ENCODE results near the gene TAF4.
"Not testable (repeated sequence)": the region's sequence is repeated elsewhere in the genome, so short reads cannot be mapped to it uniquely, and the experiment has no call there.

TAF4 gene

DNA sequence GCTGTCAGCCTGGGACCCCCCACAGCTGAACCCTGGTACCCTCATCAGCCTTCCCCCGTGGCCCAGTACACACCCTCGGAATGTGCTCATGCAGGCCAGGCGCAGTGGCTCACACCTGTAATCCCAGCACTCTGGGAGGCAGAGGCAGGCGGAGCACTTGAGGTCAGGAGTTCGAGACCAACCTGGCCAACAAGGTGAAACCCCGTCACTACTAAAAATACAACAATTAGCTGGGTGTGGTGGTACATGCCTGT, 9.9 kb downstream of the TAF4 start:
- not testable (repeated sequence) for DNase-seq (ENCODE audit: low read depth)

DNA sequence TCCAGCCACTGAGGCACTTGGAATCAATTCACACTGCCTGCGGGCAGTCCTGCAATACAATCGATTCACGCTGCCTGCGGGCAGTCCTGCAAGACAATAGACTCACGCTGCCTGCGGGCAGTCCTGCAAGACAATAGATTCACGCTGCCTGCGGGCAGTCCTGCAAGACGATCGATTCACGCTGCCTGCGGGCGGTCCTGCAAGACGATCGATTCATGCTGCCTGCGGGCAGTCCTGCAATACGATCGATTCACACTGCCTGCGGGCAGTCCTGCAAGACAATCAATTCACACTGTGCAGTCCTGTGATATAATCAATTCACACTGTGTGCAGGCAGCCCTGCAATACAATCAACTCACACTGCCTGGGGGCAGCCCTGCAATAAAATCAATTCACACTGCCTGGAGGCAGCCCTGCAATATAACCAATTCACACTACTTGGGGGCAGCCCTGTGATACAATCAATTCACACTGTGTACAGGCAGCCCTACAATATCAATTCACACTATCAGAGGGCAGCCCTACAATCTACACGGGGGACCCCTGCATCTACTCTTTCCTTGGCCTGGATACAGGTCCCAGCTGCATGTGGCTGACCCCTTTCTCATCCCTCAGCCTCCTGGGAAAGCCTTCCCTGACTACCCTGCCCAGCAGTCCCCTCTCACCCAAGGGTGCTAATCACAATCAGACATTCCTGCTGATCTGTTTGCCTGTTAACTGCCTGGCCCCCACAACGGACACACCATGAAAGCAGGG, 10.4 kb downstream of the TAF4 start:
- DNase-seq (ENCODE audit: low read depth) = no peak

DNA sequence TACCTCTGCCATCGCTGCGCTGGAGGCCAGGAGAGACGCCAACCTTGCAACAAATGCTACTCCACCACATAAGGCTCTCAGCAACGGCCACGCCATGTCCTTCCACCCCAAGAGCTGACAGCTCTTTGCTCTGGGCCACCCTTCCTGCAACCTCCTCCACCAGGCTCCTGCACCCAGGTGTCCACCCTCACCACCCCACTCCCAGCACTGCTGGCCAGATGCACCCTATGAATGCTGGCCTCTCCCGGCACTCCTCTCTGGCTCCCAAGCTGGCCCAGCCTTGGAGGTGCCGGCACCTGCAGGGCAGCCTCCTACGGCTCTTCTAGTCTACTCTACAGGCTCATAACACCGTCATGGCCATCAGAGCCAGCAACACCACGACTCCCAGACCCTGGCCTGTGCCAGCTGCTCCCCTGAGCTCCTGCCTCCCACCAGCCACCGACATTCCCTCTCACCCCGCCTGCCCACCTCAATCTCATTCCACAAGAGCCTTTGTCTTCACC, 11.2 kb downstream of the TAF4 start:
- DNase-seq (ENCODE audit: low read depth) = no peak

DNA sequence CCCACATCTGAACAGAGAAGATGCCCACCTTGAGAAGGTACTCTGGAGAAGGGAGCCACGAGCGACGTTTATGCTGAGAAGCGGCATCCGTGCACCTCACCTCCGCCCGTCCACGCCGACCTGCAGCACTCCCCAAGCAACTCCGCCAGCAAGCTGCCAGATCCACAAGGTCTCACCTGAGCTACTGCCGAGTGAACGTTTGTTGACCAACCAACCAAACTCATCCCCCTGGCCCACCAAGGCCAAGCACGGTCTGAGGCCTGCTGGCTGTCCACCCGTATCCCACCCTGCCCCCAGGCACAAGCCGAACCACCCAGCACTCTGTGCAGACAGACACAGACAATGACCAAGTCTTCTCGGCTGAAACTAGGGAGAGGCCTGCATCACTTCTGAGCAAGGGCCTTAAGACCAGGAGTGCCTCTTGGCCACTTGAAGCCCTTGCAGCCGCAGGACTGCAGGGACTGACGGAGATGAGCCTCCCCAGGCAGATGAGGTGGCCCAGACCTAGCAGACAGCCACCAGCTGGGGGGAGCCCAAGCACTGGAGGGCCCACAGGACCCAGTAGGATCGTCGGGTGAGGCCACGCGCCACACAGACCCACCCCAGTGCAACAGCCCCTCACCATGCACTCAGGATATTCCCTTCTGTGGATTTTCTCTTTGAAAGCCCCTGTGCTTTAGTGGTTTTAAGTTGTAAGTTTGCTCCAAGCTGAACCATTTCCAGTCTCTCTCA, 12.1 kb downstream of the TAF4 start:
- no peak for DNase-seq (ENCODE audit: low read depth)

DNA sequence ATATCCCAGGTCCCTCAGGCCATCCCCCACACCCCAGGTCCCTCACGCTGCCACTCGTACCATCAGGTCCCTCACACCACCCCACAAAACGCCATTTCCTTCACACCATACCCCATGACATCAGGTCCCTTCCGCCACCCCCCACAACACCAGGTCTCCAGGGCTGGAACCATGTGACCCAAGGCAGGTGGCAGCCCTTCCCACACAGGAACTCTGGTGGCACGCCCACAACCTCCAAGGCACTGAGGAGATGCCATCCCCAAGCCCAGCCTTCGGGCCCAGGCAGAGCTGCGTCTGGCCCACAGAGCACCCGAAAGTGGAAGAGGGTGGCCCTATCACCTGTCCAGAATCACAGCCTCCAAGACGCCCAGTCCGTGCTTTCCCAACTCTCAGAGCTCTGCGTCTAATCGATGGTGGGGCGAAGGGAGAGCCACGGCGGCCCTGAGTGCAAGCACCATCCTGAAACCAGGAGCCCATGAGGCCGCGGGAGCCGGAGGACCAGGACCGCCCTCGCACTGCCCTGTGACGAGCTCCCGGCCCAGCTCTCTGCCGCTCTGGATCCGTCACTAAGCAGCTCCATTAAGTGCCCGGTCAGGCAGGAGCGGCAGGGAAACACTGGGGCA, 12.7 kb downstream of the TAF4 start:
- no peak for DNase-seq (ENCODE audit: low read depth)

DNA sequence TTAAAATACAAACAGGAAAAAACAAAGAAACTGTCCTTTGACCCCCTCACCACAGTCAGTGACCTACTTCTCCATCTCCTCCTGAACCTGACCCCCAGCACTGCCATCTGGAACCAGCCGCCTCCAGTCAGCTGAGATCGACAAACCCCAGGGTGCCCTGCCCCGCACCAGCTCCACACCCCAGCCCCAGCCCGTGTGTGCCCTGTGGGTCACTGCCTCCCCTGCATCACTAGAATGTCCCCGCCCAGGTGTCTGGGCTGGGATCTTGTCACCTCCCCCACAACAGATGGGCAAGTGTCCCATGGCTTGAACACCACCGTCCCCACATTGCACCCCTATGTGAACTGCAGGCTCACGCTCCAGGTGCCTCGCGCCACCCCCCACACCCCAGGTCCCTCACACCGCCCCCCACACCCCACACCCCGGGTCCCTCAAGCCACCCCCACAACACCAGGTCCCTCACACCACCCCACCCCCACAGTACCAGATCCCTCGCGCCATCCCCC, 13.3 kb downstream of the TAF4 start:
- DNase-seq (ENCODE audit: low read depth) = no peak

DNA sequence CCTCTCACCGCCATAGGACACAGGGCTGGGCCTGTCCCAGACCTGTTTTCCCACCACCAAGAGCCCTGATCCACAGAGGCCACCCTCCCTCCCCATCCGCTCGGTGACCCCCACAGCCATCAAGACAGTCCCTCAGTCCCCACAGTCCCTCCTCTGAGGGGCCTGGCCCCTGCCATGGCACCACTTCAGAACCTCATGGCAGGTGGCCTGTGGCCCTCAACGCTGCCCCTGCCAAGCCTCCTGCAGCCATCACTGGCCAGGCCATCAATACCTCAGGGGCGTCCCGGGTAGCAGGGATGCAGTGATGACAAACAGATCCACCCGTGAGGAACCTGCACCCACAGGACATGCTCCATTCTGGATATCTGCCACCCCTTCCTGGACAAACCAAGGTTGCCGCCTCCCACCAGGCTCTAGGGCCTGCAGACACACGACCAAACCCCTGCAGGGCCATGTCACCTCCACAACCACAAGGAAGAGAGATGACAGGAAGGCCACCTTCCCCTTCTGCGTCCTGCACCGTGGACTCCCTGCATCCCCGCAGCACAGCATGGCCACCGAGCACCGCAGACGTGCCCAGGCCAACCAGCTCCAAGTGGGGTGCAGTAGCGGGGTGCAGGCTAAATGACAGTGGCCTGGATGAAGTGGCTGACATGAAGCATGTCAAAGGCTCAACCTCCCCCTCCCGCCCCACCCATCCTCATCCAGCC, 14.0 kb downstream of the TAF4 start:
- no peak for DNase-seq (ENCODE audit: low read depth)

DNA sequence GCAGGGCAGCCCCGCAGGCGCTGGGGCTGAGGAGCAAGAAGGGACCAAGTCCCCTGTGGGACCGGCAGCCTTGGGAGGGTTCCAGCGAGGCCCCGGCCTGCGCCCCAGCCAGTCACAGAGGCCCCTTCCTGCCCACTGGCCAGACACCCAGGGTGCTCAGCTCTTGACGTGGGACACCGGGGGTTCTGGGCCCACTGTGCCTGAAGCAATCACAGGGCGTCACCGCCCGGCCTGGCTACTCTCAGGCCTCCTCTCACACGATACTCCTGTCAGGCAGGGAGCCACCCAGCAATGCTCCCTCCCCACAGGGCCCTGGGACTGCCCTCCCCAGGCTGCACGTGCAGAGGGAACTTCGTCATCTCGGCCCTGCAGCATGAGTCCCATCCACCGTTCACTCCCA, 14.5 kb downstream of the TAF4 start:
- DNase-seq (ENCODE audit: low read depth) = no peak

DNA sequence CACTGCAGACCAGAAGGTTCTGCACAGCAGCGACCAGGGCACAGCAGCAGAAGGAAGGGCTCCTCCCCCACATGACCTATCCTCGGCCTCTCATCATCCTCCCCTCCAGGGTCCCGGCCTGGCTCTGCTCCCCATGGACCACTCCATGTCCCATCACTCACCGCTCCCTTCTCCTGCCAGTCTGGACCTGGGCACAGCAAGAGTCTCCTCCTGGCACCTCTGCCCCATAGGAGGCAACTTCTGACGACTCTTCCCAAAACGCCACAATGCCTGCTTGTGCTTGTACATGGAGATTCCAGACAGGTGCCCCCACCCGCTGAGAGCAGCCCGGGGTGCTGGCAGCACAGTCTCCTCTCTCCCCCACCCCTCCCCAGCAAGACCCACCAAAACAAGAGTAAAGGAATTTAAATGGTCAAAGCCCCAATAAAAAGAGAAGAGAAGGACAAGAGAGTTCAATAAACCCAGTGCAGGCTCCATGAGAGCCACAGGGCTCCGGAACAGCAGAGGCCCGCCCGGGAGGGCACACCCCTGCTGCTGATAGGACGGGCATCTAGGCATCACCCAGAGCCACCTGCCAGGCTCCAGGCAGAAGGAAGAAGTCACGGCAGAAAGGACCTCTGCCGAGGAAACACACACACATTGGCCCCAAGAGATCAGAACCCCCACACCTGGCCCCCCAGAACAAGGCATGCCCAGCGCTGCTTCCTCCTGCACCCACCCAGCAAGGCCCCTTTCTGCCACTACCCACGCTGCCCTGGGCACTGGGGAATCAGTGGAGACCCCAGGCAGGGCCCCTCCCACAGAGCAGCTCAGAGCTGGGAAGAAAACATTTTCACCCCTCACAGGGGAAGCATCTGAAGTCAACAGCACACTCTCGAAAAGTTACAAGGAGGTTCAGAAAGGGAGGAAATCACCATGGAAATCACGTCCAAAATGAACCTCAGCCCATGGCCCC, 15.2 kb downstream of the TAF4 start:
- no peak for DNase-seq (ENCODE audit: low read depth)

DNA sequence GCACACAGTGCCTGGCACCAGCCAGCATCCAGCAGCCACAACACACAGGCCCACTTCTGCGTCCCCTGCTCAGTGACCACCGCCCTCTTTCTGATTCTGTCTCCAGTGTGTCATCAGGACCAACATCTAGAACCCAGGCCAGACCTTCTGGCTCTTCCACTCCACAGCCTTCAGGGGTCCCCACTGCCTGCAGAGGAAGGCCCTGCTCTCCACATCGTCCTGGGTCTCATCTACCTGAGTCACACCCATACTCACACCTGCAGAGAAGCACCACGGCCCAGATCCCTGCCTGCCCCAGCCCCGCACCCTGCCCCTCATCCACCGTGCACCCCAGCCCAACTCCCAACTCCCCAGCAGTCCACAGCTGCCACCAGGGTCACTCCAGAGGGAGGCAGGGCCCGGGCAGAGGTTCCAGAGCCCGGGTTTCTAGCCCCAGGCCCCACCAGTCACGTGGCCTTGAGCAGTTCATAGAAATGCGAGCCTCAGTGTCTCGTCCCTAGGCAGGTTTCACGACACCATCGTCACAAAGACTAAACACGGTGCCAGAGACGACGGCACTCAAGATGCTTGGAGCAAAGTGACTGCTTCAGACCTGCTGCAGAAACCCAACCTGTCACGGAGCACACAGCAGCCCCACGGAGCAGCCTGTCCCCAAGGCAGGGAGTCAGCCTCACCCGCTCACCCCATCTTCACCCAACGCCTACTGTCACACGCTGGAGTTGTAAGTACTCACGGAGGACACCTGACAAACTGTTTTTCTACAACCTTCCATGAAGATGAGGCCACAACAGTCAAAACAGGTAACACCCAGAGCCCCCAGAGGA, 16.1 kb downstream of the TAF4 start:
- DNase-seq (ENCODE audit: low read depth) = no peak

DNA sequence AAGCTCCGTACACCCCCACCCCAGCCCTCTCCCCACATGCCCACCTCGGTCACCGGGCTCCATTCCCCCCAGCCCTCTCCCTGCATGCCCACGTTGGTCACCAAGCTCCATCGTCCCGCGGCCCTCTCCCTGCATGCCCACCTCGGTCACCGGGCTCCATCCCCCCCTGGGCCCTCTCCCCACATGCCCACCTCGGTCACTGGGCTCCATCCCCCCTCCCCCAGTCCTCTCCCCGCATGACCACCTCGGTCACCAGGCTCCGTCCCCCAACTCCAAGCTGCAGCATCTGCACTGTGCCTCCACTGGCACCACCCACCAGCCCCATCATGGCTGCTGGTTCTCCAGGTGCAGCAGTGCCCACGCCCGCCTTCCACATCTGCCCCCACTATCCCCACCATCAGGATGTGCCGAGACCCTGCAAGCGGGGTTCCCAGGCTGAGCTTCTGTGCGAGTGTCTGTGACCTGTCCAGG, 16.8 kb downstream of the TAF4 start:
- DNase-seq (ENCODE audit: low read depth) = no peak

DNA sequence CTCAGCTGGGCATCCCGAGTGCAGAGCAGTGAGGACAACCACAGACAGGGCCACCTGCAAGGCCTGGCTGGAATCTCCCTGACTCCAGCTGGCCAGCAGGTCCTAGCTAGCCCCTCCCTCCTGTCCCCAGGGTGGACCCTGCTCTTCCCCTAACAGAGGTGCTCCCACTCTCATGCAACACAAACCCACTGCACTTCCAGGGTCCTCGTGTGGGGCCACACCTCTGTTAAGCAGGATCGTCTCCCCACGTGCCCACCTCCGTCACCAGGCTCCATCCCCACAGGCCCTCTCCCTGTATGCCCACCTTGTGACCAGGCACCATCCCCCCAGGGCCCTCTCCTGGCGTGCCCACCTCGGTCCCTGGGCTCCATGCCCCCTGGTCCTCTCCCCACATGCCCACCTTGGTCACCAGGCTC, 17.3 kb downstream of the TAF4 start:
- DNase-seq (ENCODE audit: low read depth) = no peak

DNA sequence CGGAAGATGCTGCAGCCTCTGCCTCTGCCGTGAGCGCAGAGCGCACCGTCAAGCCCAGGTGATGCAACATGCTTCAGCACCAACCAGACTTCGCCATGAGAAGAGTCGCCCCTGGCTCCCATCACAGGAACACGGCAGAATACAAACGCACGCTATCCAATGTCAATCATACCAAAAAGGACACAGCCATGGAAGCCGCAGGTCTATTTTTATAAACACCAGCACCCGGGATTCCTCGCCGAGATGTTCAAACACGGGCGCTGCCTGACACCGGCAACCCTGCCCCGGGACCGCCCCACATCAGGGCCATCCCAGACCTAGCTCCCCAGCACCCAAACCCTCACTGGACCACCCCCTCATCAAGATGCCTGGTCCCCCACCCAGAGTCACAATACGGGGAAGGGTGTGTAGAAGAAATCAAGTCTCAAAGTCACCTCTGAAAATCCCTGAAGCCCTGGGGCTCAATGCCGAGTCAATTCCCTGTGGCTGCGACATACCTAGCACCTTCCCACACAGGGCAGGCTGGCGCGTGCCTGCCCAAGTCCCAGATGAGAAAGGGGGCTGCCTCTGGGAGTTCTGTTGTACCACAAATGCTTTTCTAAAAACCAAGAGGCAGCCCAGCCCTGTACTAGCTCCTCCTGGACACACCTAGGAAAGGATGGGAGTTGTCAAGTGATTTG, 17.9 kb downstream of the TAF4 start:
- DNase-seq (ENCODE audit: low read depth) = no peak

DNA sequence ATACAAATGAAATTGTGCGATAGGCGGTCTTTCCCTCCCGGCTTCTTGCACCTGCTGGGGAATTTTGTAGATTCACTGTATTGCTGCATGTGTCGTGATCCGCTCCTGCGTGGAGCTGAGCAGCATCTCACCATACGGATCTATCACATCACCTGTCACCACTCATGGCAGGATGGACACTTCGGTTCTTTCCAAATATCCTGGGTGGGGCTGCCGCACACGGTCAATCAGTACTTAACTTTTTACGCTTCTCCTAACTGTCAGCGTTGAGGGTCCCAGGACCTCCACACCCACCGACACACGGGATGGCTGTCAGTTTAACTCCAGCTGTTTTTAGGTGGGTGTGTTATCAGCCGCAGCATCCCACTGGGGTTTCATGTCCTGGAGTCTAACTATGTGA, 19.2 kb downstream of the TAF4 start:
- DNase-seq (ENCODE audit: low read depth) = no peak

DNA sequence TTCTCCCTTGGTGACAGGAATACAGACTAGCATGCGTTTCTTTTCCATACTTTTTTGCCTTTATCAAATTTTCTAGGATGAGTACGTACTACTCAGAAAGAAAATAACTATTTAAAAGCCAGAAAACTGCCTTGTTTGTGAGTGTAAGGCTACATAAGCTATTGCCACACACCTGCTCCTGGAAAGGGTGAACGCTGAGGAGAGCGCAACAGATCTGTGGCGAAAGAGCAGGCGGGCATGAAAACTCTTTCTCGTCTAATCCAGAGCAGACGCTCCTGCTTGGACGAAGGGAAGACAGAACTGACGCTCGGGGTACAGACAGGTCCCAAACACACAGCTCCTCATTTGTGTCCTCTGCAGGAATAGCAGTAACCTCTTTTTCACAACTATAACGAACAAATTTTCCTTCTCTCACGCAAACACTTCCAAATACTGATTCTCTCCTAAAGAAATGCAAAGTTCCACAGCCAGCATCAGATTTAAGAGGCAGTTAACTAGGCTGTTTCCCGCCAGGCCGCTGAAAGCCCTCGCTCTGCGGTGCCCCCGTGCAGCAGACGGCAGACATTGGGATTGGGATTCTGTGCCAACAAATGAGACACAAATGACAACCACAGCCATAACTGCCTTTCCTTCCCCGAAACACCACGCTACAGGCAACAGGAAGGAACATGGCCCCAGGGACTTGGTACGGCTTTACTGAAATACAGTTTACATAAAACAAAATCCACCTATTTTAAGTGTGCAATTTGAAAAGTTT, 20.0 kb downstream of the TAF4 start:
- no peak for DNase-seq (ENCODE audit: low read depth)

DNA sequence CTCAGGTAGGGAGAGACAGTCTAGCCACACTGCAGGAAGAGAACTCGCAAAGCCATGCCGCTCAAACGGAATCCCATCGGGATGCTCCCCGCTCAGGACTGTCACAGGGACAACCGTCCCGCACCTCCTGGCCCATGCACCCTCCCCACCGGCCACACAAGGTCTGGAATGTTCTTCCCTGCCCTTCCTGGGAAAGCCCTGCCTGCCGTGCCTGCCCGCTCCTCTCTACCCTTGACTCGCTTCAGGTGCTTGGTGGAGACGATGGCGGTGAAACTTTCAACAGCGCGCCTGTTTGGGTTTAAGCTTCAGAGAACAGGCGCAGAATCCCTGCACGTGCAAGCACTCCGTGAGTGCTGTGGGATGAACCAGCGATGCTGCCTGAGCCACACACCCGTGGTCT, 20.6 kb downstream of the TAF4 start:
- no peak for DNase-seq (ENCODE audit: low read depth)

DNA sequence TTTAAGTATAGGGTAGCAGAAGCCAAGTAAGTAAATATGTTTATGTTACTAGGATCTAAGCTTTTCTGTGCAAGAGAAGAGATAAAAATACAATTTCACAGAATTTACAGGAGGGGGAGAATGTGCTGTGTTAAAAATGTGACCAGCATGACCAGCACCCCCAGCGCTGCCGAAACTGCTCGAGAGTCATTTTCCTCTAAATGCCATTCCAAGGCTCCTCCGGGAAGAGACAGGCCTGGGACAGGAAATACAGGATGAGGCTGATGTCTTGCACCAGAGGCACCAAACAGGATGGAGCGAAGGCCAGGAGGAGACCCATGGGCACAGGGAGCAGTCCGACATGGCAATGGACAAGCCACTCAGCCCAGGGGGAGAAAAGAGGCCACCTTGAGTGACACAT, 21.1 kb downstream of the TAF4 start:
- no peak for DNase-seq (ENCODE audit: low read depth)

DNA sequence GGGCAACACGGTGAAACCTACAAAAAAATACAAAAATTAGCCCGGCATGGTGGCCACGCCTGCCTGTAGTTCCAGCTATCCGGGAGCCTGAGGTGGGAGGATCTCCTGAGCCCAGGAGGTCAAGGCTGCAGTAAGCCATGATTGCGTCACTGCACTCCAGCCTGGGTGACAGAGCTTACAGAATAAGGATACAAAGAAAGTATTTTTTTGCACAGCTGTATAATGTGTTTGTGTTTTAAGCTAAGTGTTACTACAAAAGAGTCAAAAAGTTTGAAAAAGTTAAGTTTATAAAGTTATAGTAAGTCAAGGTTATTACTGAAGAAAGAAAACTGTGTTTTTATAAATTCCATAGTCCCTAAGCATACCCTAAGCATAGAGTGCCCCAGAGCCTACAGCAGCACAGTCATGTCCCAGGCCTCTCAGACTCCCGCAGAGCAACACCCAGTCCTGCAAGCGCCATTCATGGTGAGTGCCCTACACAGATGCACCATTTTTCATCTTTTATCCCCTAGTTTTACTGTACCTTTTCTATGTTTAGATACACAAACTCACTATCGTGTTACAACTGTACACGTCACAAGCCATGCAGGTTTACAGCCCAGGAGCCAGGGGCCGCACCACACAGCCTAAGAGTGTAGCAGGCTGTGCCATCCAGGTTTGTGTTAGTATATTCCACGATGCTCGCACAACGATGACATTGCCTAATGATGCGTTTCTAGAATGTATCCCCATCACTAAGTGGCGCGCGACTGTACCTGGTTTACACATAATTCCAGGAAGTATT, 22.4 kb downstream of the TAF4 start:
- DNase-seq (ENCODE audit: low read depth) = no peak
